SK-N-SH (cell line): ENCODE results near the gene CDK6. TPM values are rescaled to one million over a fixed set of nuclear protein-coding genes. Genes with fewer than 3 reads are reported as not detected.

Source experiments
- CTCF ChIA-PET: fragments of 300-600, 350-600 bp; formaldehyde crosslinking; extraction: SDS; loops from one replicate; lab custom pipeline; 2021; lab: Yijun Ruan, JAX
- POLR2A ChIA-PET: fragments of 350-600 bp; sonication (Branson Sonifier 250); formaldehyde crosslinking; extraction: SDS; loops from one replicate; lab custom pipeline; 2020; ENCODE audit warnings: antibody characterized with exemption, inconsistent platforms; lab: Yijun Ruan, JAX
- DNase-seq: peaks from one replicate; pipeline ENCODE4 v3.0.0; 2012
- H2AFZ ChIP-seq: fragments of 200-600 bp; sonication (generic); 2 replicates; pipeline ENCODE4 v1.8.1; 2016; ENCODE audit warnings: antibody characterized with exemption, mild to moderate bottlenecking, low read depth
- H3F3A ChIP-seq: fragments of 200-600 bp; sonication (generic); replicated peaks from 2 replicates; pipeline ENCODE3; 2016; ENCODE audit warnings: antibody characterized with exemption, mild to moderate bottlenecking; ENCODE audit not compliant: insufficient read depth
- H3K27ac ChIP-seq, 2 experiments: fragments of 200-500 bp in 1 of 2; fragments of 200-600 bp in 1 of 2; sonication (Bioruptor generic) in 1 of 2; sonication (generic), shearing (Covaris generic) in 1 of 2; 2 replicates each; pipeline versions ENCODE4 v1.5.1 to v1.6.1; 2014 to 2016; ENCODE audit warnings: low read depth in 2 of 2, inconsistent platforms in 1 of 2, low read length in 1 of 2, mild to moderate bottlenecking in 1 of 2, mixed read lengths in 1 of 2
- H3K27me3 ChIP-seq: fragments of 200-600 bp; sonication (generic), shearing (Covaris generic); 2 replicates; pipeline ENCODE4 v1.6.1; 2016; ENCODE audit warnings: mixed run types; ENCODE audit not compliant: insufficient read depth
- H3K36me3 ChIP-seq, 2 experiments: fragments of 200-500 bp in 1 of 2; fragments of 200-600 bp in 1 of 2; sonication (Bioruptor generic) in 1 of 2; sonication (generic) in 1 of 2; replicated peaks in 1 of 2; 2 replicates each; pipeline versions ENCODE3 to v1.5.1; 2014 to 2016; ENCODE audit warnings: low read length in 1 of 2, mild to moderate bottlenecking in 1 of 2; ENCODE audit not compliant: insufficient read depth in 2 of 2, control insufficient read depth in 1 of 2
- H3K4me1 ChIP-seq, 2 experiments: fragments of 200-500 bp in 1 of 2; fragments of 200-600 bp in 1 of 2; sonication (Bioruptor generic) in 1 of 2; sonication (generic), shearing (Covaris generic) in 1 of 2; 2 replicates each; pipeline versions ENCODE4 v1.5.1 to v1.6.1; 2014 to 2016; ENCODE audit warnings: low read depth in 1 of 2, low read length in 1 of 2, mixed run types in 1 of 2; ENCODE audit not compliant: insufficient read depth in 2 of 2, control insufficient read depth in 1 of 2
- H3K4me2 ChIP-seq: fragments of 200-600 bp; sonication (generic), shearing (Covaris generic); 2 replicates; pipeline ENCODE4 v1.6.1; 2017; ENCODE audit warnings: mixed run types
- H3K4me3 ChIP-seq, 2 experiments: fragments of 200-500 bp in 1 of 2; fragments of 200-600 bp in 1 of 2; sonication (Bioruptor generic) in 1 of 2; sonication (generic), shearing (Covaris generic) in 1 of 2; 2 replicates each; pipeline versions ENCODE4 v1.5.1 to v1.8.1; 2014 to 2016; ENCODE audit warnings: low read depth in 2 of 2, inconsistent platforms in 1 of 2, low read length in 1 of 2, mild to moderate bottlenecking in 1 of 2, mixed read lengths in 1 of 2, moderate library complexity in 1 of 2
- H3K79me2 ChIP-seq: fragments of 200-600 bp; sonication (generic); 2 replicates; pipeline ENCODE4 v1.8.1; 2017; ENCODE audit warnings: mild to moderate bottlenecking; ENCODE audit not compliant: insufficient read depth
- H3K9ac ChIP-seq: fragments of 200-600 bp; sonication (generic); 2 replicates; pipeline ENCODE4 v1.6.1; 2017; ENCODE audit warnings: mixed run types
- H3K9me2 ChIP-seq: fragments of 200-600 bp; sonication (generic); 2 replicates; pipeline ENCODE4 v1.6.1; 2017; ENCODE audit warnings: mixed run types
- H3K9me3 ChIP-seq: fragments of 200-600 bp; sonication (generic); 2 replicates; pipeline ENCODE4 v1.6.1; 2017; ENCODE audit warnings: mixed run types, mild to moderate bottlenecking, moderate library complexity
- H4K20me1 ChIP-seq: fragments of 200-600 bp; sonication (generic); 2 replicates; pipeline ENCODE4 v1.6.1; 2017; ENCODE audit warnings: mild to moderate bottlenecking, mixed run types; ENCODE audit not compliant: insufficient read depth
- FOSL2 ChIP-seq: IDR thresholded peaks from 2 replicates; pipeline ENCODE4 v1.4.0; 2012; ENCODE audit warnings: low read depth, mild to moderate bottlenecking, moderate library complexity, borderline replicate concordance
- NRF1 ChIP-seq: IDR thresholded peaks from 2 replicates; pipeline ENCODE4 v1.6.1; 2012; ENCODE audit warnings: low read depth, mild to moderate bottlenecking, low read length
- POLR2AphosphoS5 ChIP-seq: IDR thresholded peaks from 2 replicates; pipeline ENCODE4 v1.6.1; 2012; ENCODE audit warnings: low read depth, low read length
- RAD21 ChIP-seq: IDR thresholded peaks from 2 replicates; pipeline ENCODE4 v1.6.1; 2012; ENCODE audit warnings: mild to moderate bottlenecking, low read length
- REST ChIP-seq: IDR thresholded peaks from 2 replicates; pipeline ENCODE4 v1.6.1; 2012; ENCODE audit warnings: mild to moderate bottlenecking, low read depth, low read length, moderate library complexity
- RFX5 ChIP-seq: IDR thresholded peaks from 2 replicates; pipeline ENCODE4 v1.6.1; 2012; ENCODE audit warnings: mild to moderate bottlenecking, improper control_type of control experiment, low read length
- USF2 ChIP-seq: fragments of 150-350 bp; IDR thresholded peaks from 2 replicates; pipeline ENCODE4 v1.6.1; 2017; ENCODE audit warnings: antibody characterized with exemption, low read length, low read depth, borderline replicate concordance
- WGBS: methylation state at CpG from one replicate; pipeline ENCODE4 v1.1.6; 2017; ENCODE audit warnings: low lambda C conversion rate; 5-methylcytosine and 5-hydroxymethylcytosine counted together
- polyA plus RNA-seq, 3 experiments: library from polyadenylated mRNA; depleted of rRNA; stranded (reverse); fragments of >200 nt; gene quantifications; 2 replicates each; pipeline ENCODE4 v1.2.3, GENCODE V29; 2012

CDK6 gene
- polyA plus RNA-seq, 1 of the 3 experiments (the other 2 are of a cell fraction), result 30.3 TPM

GRCh38 chr7:92845736-92846135, 9.4 kb upstream of the CDK6 start (continued):
- TF ChIP-seq REST, result no peak
- TF ChIP-seq RAD21, result no peak
- no peak for TF ChIP-seq USF2

GRCh38 chr7:92843781-92844180, 7.4 kb upstream of the CDK6 start:
- POLR2A ChIA-PET, result no interaction called here
- H3K79me2 ChIP-seq, result no peaks in the 10 kb centered on the region
- no peak overlapping the region for H2AFZ ChIP-seq
- H3K9me3 ChIP-seq, result no peaks in the 10 kb centered on the region
- no peak overlapping the region for H3K27ac ChIP-seq
- no peak overlapping the region for H3K4me3 ChIP-seq
- TF ChIP-seq USF2, result no peak
- no peak for TF ChIP-seq FOSL2
- no peak for TF ChIP-seq RFX5
- no peak for TF ChIP-seq POLR2AphosphoS5
- no peak for TF ChIP-seq NRF1
- TF ChIP-seq RAD21, result no peak
- no peaks in the 10 kb centered on the region for H3K27me3 ChIP-seq
- WGBS, result 80% methylated on average over 4 of the region's 4 CpGs
- H3F3A ChIP-seq, result no peaks in the 10 kb centered on the region
- H3K4me1 ChIP-seq, result no peaks in the 10 kb centered on the region; a peak in 1 of 4 replicates
- no peak overlapping the region for H3K9ac ChIP-seq
- H3K36me3 ChIP-seq, result no peaks in the 10 kb centered on the region
- no peaks in the 10 kb centered on the region for H4K20me1 ChIP-seq
- CTCF ChIA-PET, result interaction anchor here (0.6 kb wide), 1 partner anchor 10 kb away, joined by 3 read pairs; no protein-coding TSS in a partner anchor
- no peaks in the 10 kb centered on the region for H3K9me2 ChIP-seq
- no peak overlapping the region for H3K4me2 ChIP-seq
- no peak for DNase-seq
